ENCODE results near the gene DOCK1.

Gene DOCK1

GRCh38 chr10:127414024-127414423 is 508.8 kb downstream of the DOCK1 start:
- DNase-seq: no peak

- no peak for DNase-seq
Observed at GRCh38 chr10:127415116-127415515, 509.9 kb downstream of the DOCK1 start.

GRCh38 chr10:127415901-127416581 is 510.8 kb downstream of the DOCK1 start:
- no peak for DNase-seq

- no peak for DNase-seq
Observed at GRCh38 chr10:127417031-127417430, 511.8 kb downstream of the DOCK1 start.

GRCh38 chr10:127417686-127418401 is 512.6 kb downstream of the DOCK1 start:
- no peak for DNase-seq

GRCh38 chr10:127418536-127419168 is 513.4 kb downstream of the DOCK1 start:
- DNase-seq: no peak

- no peak for DNase-seq
Observed at GRCh38 chr10:127420138-127420684, 515.0 kb downstream of the DOCK1 start.

- no peak for DNase-seq
Observed at GRCh38 chr10:127423218-127423915, 518.1 kb downstream of the DOCK1 start.

- no peak for DNase-seq
Observed at GRCh38 chr10:127424594-127425264, 519.5 kb downstream of the DOCK1 start.

- DNase-seq: no peak
Observed at GRCh38 chr10:127426746-127427145, 521.5 kb downstream of the DOCK1 start.

- DNase-seq: no peak
Observed at GRCh38 chr10:127427926-127428325, 522.7 kb downstream of the DOCK1 start.

- no peak for DNase-seq
Observed at GRCh38 chr10:127428385-127428980, 523.3 kb downstream of the DOCK1 start.

GRCh38 chr10:127429601-127430312 is 524.5 kb downstream of the DOCK1 start:
- no peak for DNase-seq

- no peak for DNase-seq
Observed at GRCh38 chr10:127431525-127431924, 526.3 kb downstream of the DOCK1 start.

GRCh38 chr10:127434006-127434405 is 528.8 kb downstream of the DOCK1 start:
- DNase-seq: no peak

- DNase-seq: no peak
Observed at GRCh38 chr10:127435246-127435645, 530.0 kb downstream of the DOCK1 start.

- no peak for DNase-seq
Observed at GRCh38 chr10:127440371-127440770, 535.1 kb downstream of the DOCK1 start.

- DNase-seq: no peak
Observed at GRCh38 chr10:127441350-127442219, 536.4 kb downstream of the DOCK1 start.

GRCh38 chr10:127442220-127442525 is 536.9 kb downstream of the DOCK1 start:
- DNase-seq: no peak

GRCh38 chr10:127444155-127444554 is 538.9 kb downstream of the DOCK1 start:
- DNase-seq: no peak

- DNase-seq: no peak
Observed at GRCh38 chr10:127447197-127447596, 542.0 kb downstream of the DOCK1 start.
